ENCODE data around the gene TBC1D8. TPM values are rescaled to one million over a fixed set of nuclear protein-coding genes. Genes with fewer than 3 reads are reported as not detected.

The TBC1D8 gene
- total RNA-seq, 4 donors from 2014 or later = 16.7 to 44.0 (median 19.7) TPM

DNA sequence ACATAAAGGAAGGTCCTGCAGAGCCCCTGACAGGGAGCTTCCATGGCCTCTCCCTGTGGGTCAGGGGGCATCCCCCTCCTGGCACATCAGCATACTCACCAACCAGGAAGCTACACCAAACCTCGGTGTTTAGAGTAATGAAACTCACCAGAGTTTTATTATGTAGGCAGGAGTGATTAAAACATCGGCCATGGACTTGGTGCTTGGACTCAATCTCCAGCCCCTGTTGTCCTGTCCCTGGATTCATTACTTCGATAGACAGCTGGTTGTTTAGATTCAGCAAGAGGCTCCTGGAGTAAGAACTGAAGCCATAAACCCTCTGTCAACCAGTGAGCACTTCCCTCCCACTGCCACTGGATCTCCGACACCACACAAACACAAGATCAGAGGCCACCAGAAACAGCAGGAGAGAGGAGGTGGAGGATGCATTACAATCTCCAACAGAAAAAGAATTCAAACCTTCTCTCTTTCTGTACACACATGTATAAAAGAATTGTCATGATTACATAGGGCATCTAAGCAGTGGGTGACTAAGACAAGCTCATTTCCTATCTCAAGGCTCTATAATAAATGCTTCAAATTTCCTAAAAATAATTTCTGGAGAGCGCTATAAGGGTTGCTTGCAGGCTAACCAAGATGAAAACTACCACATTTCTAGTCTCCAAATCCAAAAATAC lies 27.2 kb downstream of the TBC1D8 start:
- peaks cover 23 to 25% of the 10 kb centered on the region in 2 donors for H3K4me1 ChIP-seq
- intact Hi-C loops (cut with DNase I; ENCODE audit: low total_unique reads) = no loop called here

DNA sequence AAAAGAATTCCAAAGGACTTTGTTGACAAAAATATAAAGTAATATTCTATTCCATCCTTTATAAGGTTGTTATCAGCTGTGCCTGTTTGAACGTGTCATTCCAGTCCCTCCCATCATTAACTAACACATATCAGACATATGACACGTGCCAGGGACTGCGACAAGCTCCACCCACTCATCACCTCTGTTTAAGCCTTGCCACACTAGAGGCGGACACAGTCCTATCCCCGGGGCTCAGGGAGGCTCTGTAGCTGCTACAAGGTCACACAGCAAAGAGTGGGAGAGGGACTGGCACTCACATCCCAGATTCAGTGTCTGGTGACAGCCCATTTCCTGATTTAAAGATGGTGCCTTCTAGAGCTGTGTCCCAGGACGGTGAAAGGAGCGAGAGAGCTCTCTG lies 30.0 kb downstream of the TBC1D8 start:
- TF ChIP-seq POLR2A (IDR thresholded peaks at IDR 0.05) = no peak
- TF ChIP-seq, protein P1, sequence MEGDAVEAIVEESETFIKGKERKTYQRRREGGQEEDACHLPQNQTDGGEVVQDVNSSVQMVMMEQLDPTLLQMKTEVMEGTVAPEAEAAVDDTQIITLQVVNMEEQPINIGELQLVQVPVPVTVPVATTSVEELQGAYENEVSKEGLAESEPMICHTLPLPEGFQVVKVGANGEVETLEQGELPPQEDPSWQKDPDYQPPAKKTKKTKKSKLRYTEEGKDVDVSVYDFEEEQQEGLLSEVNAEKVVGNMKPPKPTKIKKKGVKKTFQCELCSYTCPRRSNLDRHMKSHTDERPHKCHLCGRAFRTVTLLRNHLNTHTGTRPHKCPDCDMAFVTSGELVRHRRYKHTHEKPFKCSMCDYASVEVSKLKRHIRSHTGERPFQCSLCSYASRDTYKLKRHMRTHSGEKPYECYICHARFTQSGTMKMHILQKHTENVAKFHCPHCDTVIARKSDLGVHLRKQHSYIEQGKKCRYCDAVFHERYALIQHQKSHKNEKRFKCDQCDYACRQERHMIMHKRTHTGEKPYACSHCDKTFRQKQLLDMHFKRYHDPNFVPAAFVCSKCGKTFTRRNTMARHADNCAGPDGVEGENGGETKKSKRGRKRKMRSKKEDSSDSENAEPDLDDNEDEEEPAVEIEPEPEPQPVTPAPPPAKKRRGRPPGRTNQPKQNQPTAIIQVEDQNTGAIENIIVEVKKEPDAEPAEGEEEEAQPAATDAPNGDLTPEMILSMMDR (IDR thresholded peaks at IDR 0.05) = no peak
- no peaks in the 10 kb centered on the region for H3K27me3 ChIP-seq
- intact Hi-C loops (cut with DNase I; ENCODE audit: low total_unique reads) = no loop called here
- H3K4me3 ChIP-seq = no peak overlapping the region
- H3K9me3 ChIP-seq = no peaks in the 10 kb centered on the region
- no peaks in the 10 kb centered on the region for H3K36me3 ChIP-seq
- peaks cover 19 to 23% of the 10 kb centered on the region in 2 donors for H3K4me1 ChIP-seq
- DNase-seq = no peak
- H3K27ac ChIP-seq = peak overlapping the region; percentile 24 to 71

More for the DNA sequence above, 27.2 kb downstream of the TBC1D8 start:
- no peaks in the 10 kb centered on the region for H3K36me3 ChIP-seq
- no peak for TF ChIP-seq POLR2A (IDR thresholded peaks at IDR 0.05)
- TF ChIP-seq, protein P1 (IDR thresholded peaks at IDR 0.05) = no peak
- H3K27me3 ChIP-seq = no peaks in the 10 kb centered on the region
- no peaks in the 10 kb centered on the region for H3K9me3 ChIP-seq
- peak overlapping the region; percentile 80 to 85 for H3K27ac ChIP-seq
- no peak for DNase-seq
- no peak overlapping the region for H3K4me3 ChIP-seq

DNA sequence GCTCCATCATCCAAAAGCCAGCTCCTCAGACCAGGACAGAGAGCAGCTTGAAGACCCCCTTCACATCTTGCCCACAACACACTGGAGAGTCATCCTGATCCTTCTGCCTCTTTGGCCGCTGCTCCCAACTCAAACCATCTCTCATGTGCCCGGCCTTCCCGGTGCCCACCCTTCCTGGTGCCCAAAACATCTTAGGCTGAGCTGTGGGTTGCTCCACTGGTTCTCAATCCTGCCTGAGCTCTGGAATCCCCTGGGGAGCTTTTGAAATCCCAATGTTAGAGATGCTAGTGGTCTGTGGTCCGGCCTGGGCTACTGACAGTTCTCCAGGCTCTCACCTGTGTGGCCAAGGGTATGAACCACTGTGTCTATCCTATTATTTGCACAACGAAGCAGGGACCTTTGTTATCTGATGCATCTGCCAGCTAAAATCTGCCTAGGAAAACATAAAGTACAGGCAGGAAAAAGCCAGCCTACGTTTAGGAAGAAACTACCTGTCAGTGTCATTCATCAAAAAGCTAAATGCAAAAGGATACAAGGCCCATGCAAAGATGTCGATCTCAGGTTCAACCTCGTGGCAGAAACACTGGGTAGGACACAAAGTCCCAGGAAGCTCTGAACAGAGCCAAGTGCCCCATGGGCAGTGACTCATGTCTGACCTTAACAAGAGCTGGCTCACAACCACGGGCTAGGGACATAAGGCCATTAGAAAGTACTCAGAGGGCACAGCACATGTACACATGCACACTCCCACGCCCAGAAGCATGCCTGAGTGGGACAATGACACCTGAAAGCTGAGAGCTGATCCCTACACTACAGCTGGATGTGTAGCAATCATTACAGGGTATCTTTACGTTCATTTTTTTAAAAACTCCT lies 30.8 kb downstream of the TBC1D8 start:
- Histone ChIP-seq H3K27ac (peak overlapping the region; percentile 24 to 71), H3K9me3 (no peaks in the 10 kb centered on the region), H3K4me1 (peaks cover 19 to 23% of the 10 kb centered on the region in 2 donors), H3K4me3 (no peak overlapping the region), H3K27me3 (no peaks in the 10 kb centered on the region), H3K36me3 (no peaks in the 10 kb centered on the region)
- peak; percentile 52 to 78 for DNase-seq
- TF ChIP-seq, protein P1 (IDR thresholded peaks at IDR 0.05) = no peak
- peak in 1 of 2 donors; percentile 8 for TF ChIP-seq POLR2A (IDR thresholded peaks at IDR 0.05)
- intact Hi-C loops (cut with DNase I; ENCODE audit: low total_unique reads) = no loop called here

DNA sequence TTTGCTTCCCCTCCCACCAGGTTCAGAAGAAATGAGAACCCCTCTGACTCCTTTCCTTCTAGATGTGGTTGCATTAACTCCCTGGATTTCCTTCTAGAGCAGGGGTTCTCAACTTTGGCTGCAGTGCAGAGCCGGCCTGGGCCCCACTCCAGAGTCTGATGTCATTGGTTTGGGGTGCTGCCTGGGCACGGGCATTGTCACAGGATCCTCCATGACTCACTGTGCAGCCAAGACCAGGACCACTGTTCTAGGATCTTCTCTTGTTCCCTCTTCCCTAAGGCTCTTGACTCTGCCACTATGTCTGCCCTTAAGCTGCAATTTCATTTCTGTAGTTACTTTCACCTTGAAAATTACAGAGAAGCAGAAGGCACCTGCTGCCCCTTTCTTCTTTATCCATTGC lies 31.8 kb downstream of the TBC1D8 start:
- Histone ChIP-seq H3K27me3 (no peaks in the 10 kb centered on the region), H3K27ac (peak overlapping the region; percentile 24 to 71), H3K36me3 (no peaks in the 10 kb centered on the region), H3K4me1 (peaks cover 18 to 21% of the 10 kb centered on the region in 2 donors), H3K4me3 (no peak overlapping the region), H3K9me3 (no peaks in the 10 kb centered on the region)
- intact Hi-C loops (cut with DNase I; ENCODE audit: low total_unique reads) = no loop called here
- DNase-seq = peak; percentile 59 to 60
- no peak for TF ChIP-seq POLR2A (IDR thresholded peaks at IDR 0.05)

DNA sequence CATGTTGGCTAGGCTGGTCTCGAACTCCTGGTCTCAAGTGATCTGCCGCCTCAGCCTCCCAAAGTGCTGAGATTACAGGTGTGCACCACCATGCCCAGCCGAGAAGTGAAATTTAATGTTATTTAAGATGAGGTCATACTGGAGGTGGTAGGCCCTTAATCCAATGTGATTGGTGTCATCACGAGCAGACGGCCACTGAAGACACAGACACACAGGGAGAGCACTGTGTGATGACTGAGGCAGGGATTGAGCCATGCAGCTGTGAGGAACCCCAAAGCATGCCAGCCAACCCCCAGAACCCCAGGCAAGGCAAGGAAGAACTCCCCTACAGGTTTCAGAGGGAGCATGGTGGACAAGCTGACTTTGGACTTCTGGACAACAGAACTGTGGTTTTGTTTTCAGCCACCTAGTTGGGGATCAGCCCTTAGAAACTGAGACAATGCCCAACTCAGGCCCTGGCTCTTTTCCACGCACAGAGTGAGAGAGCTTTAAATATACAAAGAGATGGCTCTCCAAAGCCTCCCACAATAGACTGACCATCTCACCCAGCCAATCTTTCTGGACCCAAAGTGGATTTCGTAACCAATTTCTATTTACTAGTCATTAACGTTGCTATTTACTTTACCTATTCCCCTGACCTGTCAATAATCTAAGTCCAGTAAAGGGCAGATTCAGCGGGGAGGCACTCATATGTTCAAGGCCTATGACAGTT lies 34.2 kb downstream of the TBC1D8 start:
- no peak overlapping the region for H3K4me3 ChIP-seq
- no peaks in the 10 kb centered on the region for H3K27me3 ChIP-seq
- intact Hi-C loops (cut with DNase I; ENCODE audit: low total_unique reads) = no loop called here
- DNase-seq = no peak
- TF ChIP-seq POLR2A (IDR thresholded peaks at IDR 0.05) = no peak
- TF ChIP-seq, protein P1 (IDR thresholded peaks at IDR 0.05) = no peak
- peaks cover 10 to 18% of the 10 kb centered on the region in 2 donors for H3K4me1 ChIP-seq
- H3K36me3 ChIP-seq = no peaks in the 10 kb centered on the region
- H3K27ac ChIP-seq = no peak overlapping the region
- no peaks in the 10 kb centered on the region for H3K9me3 ChIP-seq
